Gastroesophageal sphincter (tissue), 3 donors: ENCODE data around the gene TSPAN32.

Source experiments
- EP300 ChIP-seq: sonication (generic); formaldehyde crosslinking; IDR thresholded peaks from one replicate; pipeline ENCODE4 v1.6.1; 2017; ENCODE audit warnings: antibody characterized with exemption, mild to moderate bottlenecking
- POLR2A ChIP-seq, 2 donors: fragments of 450-650 bp; IDR thresholded peaks; one replicate each; pipeline ENCODE4 v1.6.1; 2017; ENCODE audit warnings: antibody characterized with exemption in 2 of 2, mild to moderate bottlenecking in 2 of 2, moderate library complexity in 1 of 2
- POLR2AphosphoS5 ChIP-seq: sonication (generic); formaldehyde crosslinking; IDR thresholded peaks from one replicate; pipeline ENCODE4 v1.6.1; 2017; ENCODE audit warnings: antibody characterized with exemption
- TF ChIP-seq, protein P1 (sequence below), 4 experiments: fragments of 200-600 bp in 2 of 4; fragments of 450-650 bp in 2 of 4; sonication (generic) in 1 of 4; IDR thresholded peaks; one replicate each; pipeline ENCODE4 v1.5.1; 2017 to 2019; ENCODE audit warnings: antibody characterized with exemption in 4 of 4, mild to moderate bottlenecking in 2 of 4, moderate library complexity in 2 of 4

DNA sequence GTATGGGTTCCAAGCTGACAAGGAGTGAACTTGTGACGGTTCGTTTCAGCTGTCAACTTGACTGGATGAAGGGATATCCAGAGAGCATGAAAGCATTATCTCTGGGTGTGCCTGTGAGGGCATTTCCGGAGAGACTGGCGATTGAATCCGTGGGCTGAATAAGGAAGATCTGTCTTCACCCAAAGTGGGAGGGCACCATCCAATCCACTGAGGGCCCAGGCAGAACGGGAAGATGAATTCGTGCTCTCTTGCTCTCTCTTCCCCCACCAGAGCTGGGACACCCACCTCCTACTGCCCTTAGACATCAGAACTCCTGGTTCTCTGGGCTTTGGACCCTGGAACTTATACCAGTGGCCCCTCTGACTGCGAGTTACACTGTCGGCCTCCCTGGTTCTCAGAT lies 59.8 kb downstream of the TSPAN32 start:
- TF ChIP-seq POLR2A (IDR thresholded peaks at IDR 0.05) (no peak), POLR2AphosphoS5 (no peak), EP300 (no peak)
- TF ChIP-seq, protein P1, sequence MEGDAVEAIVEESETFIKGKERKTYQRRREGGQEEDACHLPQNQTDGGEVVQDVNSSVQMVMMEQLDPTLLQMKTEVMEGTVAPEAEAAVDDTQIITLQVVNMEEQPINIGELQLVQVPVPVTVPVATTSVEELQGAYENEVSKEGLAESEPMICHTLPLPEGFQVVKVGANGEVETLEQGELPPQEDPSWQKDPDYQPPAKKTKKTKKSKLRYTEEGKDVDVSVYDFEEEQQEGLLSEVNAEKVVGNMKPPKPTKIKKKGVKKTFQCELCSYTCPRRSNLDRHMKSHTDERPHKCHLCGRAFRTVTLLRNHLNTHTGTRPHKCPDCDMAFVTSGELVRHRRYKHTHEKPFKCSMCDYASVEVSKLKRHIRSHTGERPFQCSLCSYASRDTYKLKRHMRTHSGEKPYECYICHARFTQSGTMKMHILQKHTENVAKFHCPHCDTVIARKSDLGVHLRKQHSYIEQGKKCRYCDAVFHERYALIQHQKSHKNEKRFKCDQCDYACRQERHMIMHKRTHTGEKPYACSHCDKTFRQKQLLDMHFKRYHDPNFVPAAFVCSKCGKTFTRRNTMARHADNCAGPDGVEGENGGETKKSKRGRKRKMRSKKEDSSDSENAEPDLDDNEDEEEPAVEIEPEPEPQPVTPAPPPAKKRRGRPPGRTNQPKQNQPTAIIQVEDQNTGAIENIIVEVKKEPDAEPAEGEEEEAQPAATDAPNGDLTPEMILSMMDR (IDR thresholded peaks at IDR 0.05): no peak
